GM12878 (cell line): ENCODE results near the gene PHEX.

Source experiments
- EP300 ChIP-seq, 2 experiments: fragments of 150-350 bp in 1 of 2; IDR thresholded peaks; 2 replicates each; pipeline ENCODE4 v1.6.1; 2011 to 2012; ENCODE audit warnings: low read depth in 2 of 2, low read length in 2 of 2, borderline replicate concordance in 1 of 2, improper control_type of control experiment in 1 of 2, inconsistent platforms in 1 of 2; ENCODE audit not compliant: control insufficient read depth in 1 of 2
- ESRRA ChIP-seq: IDR thresholded peaks from 2 replicates; pipeline ENCODE4 v1.6.1; 2012; ENCODE audit warnings: mild to moderate bottlenecking, low read length, improper control_type of control experiment
- GABPA ChIP-seq: IDR thresholded peaks from 2 replicates; pipeline ENCODE4 v1.6.1; 2014; ENCODE audit warnings: antibody characterized with exemption, low read depth, mild to moderate bottlenecking, inconsistent platforms
- HDGF ChIP-seq: fragments of 450-650 bp; IDR thresholded peaks from 2 replicates; pipeline ENCODE4 v1.6.1; 2016; ENCODE audit warnings: antibody characterized with exemption
- PML ChIP-seq: IDR thresholded peaks from 2 replicates; pipeline ENCODE4 v1.6.1; 2012; ENCODE audit warnings: low read length, inconsistent platforms
- SPI1 ChIP-seq: IDR thresholded peaks from 2 replicates; pipeline ENCODE4 v1.6.1; 2011; ENCODE audit warnings: low read depth, mild to moderate bottlenecking, low read length, moderate library complexity, borderline replicate concordance; ENCODE audit not compliant: insufficient read depth
- SRF ChIP-seq, 2 experiments: IDR thresholded peaks; 2 replicates each; pipeline ENCODE4 v1.6.1; 2011; ENCODE audit warnings: low read depth in 2 of 2, low read length in 2 of 2, mild to moderate bottlenecking in 1 of 2, moderate library complexity in 1 of 2
- TCF12 ChIP-seq: IDR thresholded peaks from 2 replicates; pipeline ENCODE4 v1.6.1; 2011; ENCODE audit warnings: low read depth, mild to moderate bottlenecking, low read length
- TF ChIP-seq, protein P1 (sequence below): fragments of 450-650 bp; IDR thresholded peaks from 2 replicates; pipeline ENCODE4 v1.6.1; 2017; ENCODE audit warnings: mild to moderate bottlenecking
- TF ChIP-seq, protein P2 (sequence below), 3 experiments: IDR thresholded peaks in 2 of 3; conservative IDR thresholded peaks in 1 of 3; 2 replicates each; pipeline ENCODE4 v1.5.1; 2011; ENCODE audit warnings: low read depth in 3 of 3, low read length in 3 of 3, mild to moderate bottlenecking in 3 of 3, control low read depth in 2 of 3, moderate library complexity in 2 of 3, inconsistent platforms in 1 of 3, mixed read lengths in 1 of 3; ENCODE audit not compliant: control insufficient read depth in 2 of 3, insufficient read depth in 1 of 3; ENCODE audit errors: extremely low read depth in 1 of 3

DNA sequence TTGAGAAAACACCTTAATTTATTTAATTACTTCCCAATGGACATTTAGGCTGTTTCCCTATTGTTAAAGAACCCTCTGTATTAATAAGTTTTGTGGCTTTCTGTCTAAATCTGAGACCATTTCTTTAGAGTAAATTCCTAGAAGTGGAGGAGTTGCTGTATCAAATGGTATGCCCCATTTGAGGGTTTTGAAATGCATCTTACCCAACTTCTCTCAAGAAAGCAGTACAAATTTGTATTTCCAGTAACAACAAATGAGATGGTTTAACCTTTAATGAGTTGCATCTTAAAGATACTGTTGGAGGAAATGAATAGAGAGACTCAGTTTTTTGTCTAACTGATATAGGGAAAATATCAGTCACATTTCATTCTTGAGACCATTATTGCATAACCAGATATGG is 170.1 kb downstream of the PHEX start:
- TF ChIP-seq SRF (IDR thresholded peaks at IDR 0.05; ENCODE audit: low read depth in 2 of 2, low read length in 2 of 2) (no peak), EP300 (IDR thresholded peaks at IDR 0.05; ENCODE audit: borderline replicate concordance in 1 of 2, control insufficient read depth in 1 of 2, low read depth in 2 of 2, low read length in 2 of 2) (no peak), HDGF (no peak), GABPA (no peak), PML (no peak), SPI1 (no peak), ESRRA (no peak), TCF12 (no peak)
- TF ChIP-seq, protein P1, sequence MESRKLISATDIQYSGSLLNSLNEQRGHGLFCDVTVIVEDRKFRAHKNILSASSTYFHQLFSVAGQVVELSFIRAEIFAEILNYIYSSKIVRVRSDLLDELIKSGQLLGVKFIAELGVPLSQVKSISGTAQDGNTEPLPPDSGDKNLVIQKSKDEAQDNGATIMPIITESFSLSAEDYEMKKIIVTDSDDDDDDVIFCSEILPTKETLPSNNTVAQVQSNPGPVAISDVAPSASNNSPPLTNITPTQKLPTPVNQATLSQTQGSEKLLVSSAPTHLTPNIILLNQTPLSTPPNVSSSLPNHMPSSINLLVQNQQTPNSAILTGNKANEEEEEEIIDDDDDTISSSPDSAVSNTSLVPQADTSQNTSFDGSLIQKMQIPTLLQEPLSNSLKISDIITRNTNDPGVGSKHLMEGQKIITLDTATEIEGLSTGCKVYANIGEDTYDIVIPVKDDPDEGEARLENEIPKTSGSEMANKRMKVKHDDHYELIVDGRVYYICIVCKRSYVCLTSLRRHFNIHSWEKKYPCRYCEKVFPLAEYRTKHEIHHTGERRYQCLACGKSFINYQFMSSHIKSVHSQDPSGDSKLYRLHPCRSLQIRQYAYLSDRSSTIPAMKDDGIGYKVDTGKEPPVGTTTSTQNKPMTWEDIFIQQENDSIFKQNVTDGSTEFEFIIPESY: no peak
- TF ChIP-seq, protein P2, sequence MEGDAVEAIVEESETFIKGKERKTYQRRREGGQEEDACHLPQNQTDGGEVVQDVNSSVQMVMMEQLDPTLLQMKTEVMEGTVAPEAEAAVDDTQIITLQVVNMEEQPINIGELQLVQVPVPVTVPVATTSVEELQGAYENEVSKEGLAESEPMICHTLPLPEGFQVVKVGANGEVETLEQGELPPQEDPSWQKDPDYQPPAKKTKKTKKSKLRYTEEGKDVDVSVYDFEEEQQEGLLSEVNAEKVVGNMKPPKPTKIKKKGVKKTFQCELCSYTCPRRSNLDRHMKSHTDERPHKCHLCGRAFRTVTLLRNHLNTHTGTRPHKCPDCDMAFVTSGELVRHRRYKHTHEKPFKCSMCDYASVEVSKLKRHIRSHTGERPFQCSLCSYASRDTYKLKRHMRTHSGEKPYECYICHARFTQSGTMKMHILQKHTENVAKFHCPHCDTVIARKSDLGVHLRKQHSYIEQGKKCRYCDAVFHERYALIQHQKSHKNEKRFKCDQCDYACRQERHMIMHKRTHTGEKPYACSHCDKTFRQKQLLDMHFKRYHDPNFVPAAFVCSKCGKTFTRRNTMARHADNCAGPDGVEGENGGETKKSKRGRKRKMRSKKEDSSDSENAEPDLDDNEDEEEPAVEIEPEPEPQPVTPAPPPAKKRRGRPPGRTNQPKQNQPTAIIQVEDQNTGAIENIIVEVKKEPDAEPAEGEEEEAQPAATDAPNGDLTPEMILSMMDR (IDR thresholded peaks at IDR 0.05 in 2 of 3, conservative IDR thresholded peaks at IDR 0.05 in 1 of 3; ENCODE audit: control insufficient read depth in 2 of 3, extremely low read depth in 1 of 3, insufficient read depth in 1 of 3, low read depth in 3 of 3, low read length in 3 of 3): no peak
